OCI-LY3 (cell line): ENCODE measurements around the gene SCGB3A2.

Experiments
- H2AFZ ChIP-seq: fragments of 200-600, 300-600 bp; shearing (Covaris generic); 2 replicates; pipeline ENCODE4 v1.6.0; 2014; ENCODE audit warnings: antibody characterized with exemption, low read depth, low read length
- H3K27ac ChIP-seq: fragments of 200-600, 300-600 bp; sonication (generic); 2 replicates; pipeline ENCODE4 v1.5.1; 2014; ENCODE audit warnings: mild to moderate bottlenecking, low read length, moderate library complexity, mixed read lengths
- H3K27me3 ChIP-seq: fragments of 200-600, 300-600 bp; sonication (generic); 2 replicates; pipeline ENCODE4 v1.6.1; 2014; ENCODE audit warnings: low read depth, low read length, mixed read lengths
- H3K36me3 ChIP-seq: fragments of 200-600, 300-600 bp; sonication (generic); replicated peaks from 2 replicates; pipeline ENCODE3; 2014; ENCODE audit warnings: low read depth, low read length, mixed read lengths
- H3K4me1 ChIP-seq: fragments of 300-600, 200-600 bp; sonication (generic); 2 replicates; pipeline ENCODE4 v1.6.1; 2014; ENCODE audit warnings: low read length, mixed read lengths
- H3K4me2 ChIP-seq: fragments of 200-600, 300-600 bp; sonication (generic); 2 replicates; pipeline ENCODE4 v1.6.1; 2014; ENCODE audit warnings: low read length, mixed read lengths
- H3K4me3 ChIP-seq: fragments of 300-600, 200-600 bp; sonication (generic); 2 replicates; pipeline ENCODE4 v1.5.1; 2014; ENCODE audit warnings: antibody characterized with exemption, mild to moderate bottlenecking, low read length, moderate library complexity
- H3K79me2 ChIP-seq: fragments of 300-600, 200-600 bp; shearing (Covaris generic); 2 replicates; pipeline ENCODE4 v1.6.1; 2014; ENCODE audit warnings: mild to moderate bottlenecking, low read length, mixed read lengths
- H3K9ac ChIP-seq: fragments of 300-600, 200-600 bp; shearing (Covaris generic); 2 replicates; pipeline ENCODE4 v1.6.0; 2014; ENCODE audit warnings: mild to moderate bottlenecking, low read length, moderate library complexity
- H3K9me3 ChIP-seq: fragments of 200-600, 300-600 bp; shearing (Covaris generic); 2 replicates; pipeline ENCODE4 v1.6.1; 2014; ENCODE audit warnings: low read length, mixed read lengths; ENCODE audit not compliant: insufficient read depth
- H4K20me1 ChIP-seq: fragments of 200-600, 300-600 bp; sonication (generic); 2 replicates; pipeline ENCODE4 v1.6.1; 2016; ENCODE audit warnings: low read length, mixed read lengths; ENCODE audit not compliant: insufficient read depth
- EZH2phosphoT487 ChIP-seq: fragments of 200-600 bp; shearing (Covaris generic); IDR thresholded peaks from 2 replicates; pipeline ENCODE4 v1.6.1; 2018; ENCODE audit warnings: antibody characterized with exemption, mixed run types, low read depth
- TF ChIP-seq, protein P1 (sequence below): fragments of 200-600, 300-600 bp; sonication (generic); IDR thresholded peaks from 2 replicates; pipeline ENCODE4 v1.5.1; 2014; ENCODE audit warnings: antibody characterized with exemption, low read length, low read depth

The SCGB3A2 gene

GRCh38 chr5:147880487-147880886 lies 2.0 kb downstream of the SCGB3A2 start:
- peaks cover 29% of the 10 kb centered on the region for H3K27me3 ChIP-seq
- no peaks in the 10 kb centered on the region for H4K20me1 ChIP-seq
- no peak overlapping the region for H2AFZ ChIP-seq
- no peaks in the 10 kb centered on the region for H3K9me3 ChIP-seq
- no peak for TF ChIP-seq EZH2phosphoT487
- TF ChIP-seq, protein P1, sequence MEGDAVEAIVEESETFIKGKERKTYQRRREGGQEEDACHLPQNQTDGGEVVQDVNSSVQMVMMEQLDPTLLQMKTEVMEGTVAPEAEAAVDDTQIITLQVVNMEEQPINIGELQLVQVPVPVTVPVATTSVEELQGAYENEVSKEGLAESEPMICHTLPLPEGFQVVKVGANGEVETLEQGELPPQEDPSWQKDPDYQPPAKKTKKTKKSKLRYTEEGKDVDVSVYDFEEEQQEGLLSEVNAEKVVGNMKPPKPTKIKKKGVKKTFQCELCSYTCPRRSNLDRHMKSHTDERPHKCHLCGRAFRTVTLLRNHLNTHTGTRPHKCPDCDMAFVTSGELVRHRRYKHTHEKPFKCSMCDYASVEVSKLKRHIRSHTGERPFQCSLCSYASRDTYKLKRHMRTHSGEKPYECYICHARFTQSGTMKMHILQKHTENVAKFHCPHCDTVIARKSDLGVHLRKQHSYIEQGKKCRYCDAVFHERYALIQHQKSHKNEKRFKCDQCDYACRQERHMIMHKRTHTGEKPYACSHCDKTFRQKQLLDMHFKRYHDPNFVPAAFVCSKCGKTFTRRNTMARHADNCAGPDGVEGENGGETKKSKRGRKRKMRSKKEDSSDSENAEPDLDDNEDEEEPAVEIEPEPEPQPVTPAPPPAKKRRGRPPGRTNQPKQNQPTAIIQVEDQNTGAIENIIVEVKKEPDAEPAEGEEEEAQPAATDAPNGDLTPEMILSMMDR: no peak
- no peak overlapping the region for H3K27ac ChIP-seq
- no peak overlapping the region for H3K9ac ChIP-seq
- H3K4me1 ChIP-seq: no peaks in the 10 kb centered on the region
- no peak overlapping the region for H3K4me3 ChIP-seq
- H3K79me2 ChIP-seq: no peaks in the 10 kb centered on the region
- H3K4me2 ChIP-seq: no peak overlapping the region
- H3K36me3 ChIP-seq: no peaks in the 10 kb centered on the region

- Histone ChIP-seq H3K27me3 (peaks cover 21% of the 10 kb centered on the region), H3K27ac (no peak overlapping the region), H4K20me1 (no peaks in the 10 kb centered on the region), H3K4me2 (no peak overlapping the region), H3K9ac (no peak overlapping the region), H3K36me3 (no peaks in the 10 kb centered on the region), H3K4me1 (no peaks in the 10 kb centered on the region), H2AFZ (no peak overlapping the region), H3K4me3 (no peak overlapping the region), H3K79me2 (no peaks in the 10 kb centered on the region), H3K9me3 (no peaks in the 10 kb centered on the region)
- TF ChIP-seq, protein P1: no peak
- no peak for TF ChIP-seq EZH2phosphoT487
Measured at GRCh38 chr5:147882586-147883313, 4.2 kb downstream of the SCGB3A2 start.

GRCh38 chr5:147887026-147887627 lies 8.6 kb downstream of the SCGB3A2 start:
- no peak overlapping the region for H3K27ac ChIP-seq
- H4K20me1 ChIP-seq: no peaks in the 10 kb centered on the region
- H2AFZ ChIP-seq: no peak overlapping the region
- no peaks in the 10 kb centered on the region for H3K36me3 ChIP-seq
- H3K27me3 ChIP-seq: peaks cover 4% of the 10 kb centered on the region
- H3K9ac ChIP-seq: no peak overlapping the region
- H3K4me1 ChIP-seq: no peaks in the 10 kb centered on the region
- no peaks in the 10 kb centered on the region for H3K79me2 ChIP-seq
- no peaks in the 10 kb centered on the region for H3K9me3 ChIP-seq
- H3K4me2 ChIP-seq: no peak overlapping the region
- no peak overlapping the region for H3K4me3 ChIP-seq
- TF ChIP-seq, protein P1: peak; percentile 67
- TF ChIP-seq EZH2phosphoT487: no peak

GRCh38 chr5:147887930-147888329 lies 9.4 kb downstream of the SCGB3A2 start:
- Histone ChIP-seq H3K4me1 (no peaks in the 10 kb centered on the region), H3K4me2 (no peak overlapping the region), H4K20me1 (no peaks in the 10 kb centered on the region), H3K36me3 (no peaks in the 10 kb centered on the region), H3K27ac (no peak overlapping the region), H2AFZ (no peak overlapping the region), H3K9ac (no peak overlapping the region), H3K27me3 (peaks cover 7% of the 10 kb centered on the region), H3K79me2 (no peaks in the 10 kb centered on the region), H3K4me3 (no peak overlapping the region), H3K9me3 (no peaks in the 10 kb centered on the region)
- TF ChIP-seq, protein P1: no peak
- no peak for TF ChIP-seq EZH2phosphoT487
